ENCODE results near the gene OOSP1. TPM values are rescaled to one million over a fixed set of nuclear protein-coding genes. Genes with fewer than 3 reads are reported as not detected.
A peak's percentile ranks its signal among the peaks of the same experiment; 100 is the strongest.

Gene OOSP1
- total RNA-seq, 4 donors from 2014 or later, result not detected

GRCh38 chr11:59918987-59919589, 19.1 kb upstream of the OOSP1 start:
- no peak for ATAC-seq
- no peaks in the 10 kb centered on the region for H3K36me3 ChIP-seq
- TF ChIP-seq EP300 (IDR thresholded peaks at IDR 0.05) (no peak), CTCF (IDR thresholded peaks at IDR 0.05) (peak in 2 of 4 experiments; percentile 21 to 22)
- no peaks in the 10 kb centered on the region for H3K4me1 ChIP-seq
- WGBS, 2 donors (ENCODE audit: low coverage in 1 of 2), result 24 to 61% methylated on average over 3 of the region's 3 CpGs
- no peak overlapping the region for H3K27ac ChIP-seq
- no peak overlapping the region for H3K4me3 ChIP-seq
- no peaks in the 10 kb centered on the region for H3K27me3 ChIP-seq
- peaks cover 0 to 31% (median 0%) of the 10 kb centered on the region in 3 donors for H3K9me3 ChIP-seq

- no peak for TF ChIP-seq POLR2AphosphoS5 (IDR thresholded peaks at IDR 0.05)
- TF ChIP-seq EP300 (IDR thresholded peaks at IDR 0.05), result no peak
- no peak for TF ChIP-seq POLR2A (IDR thresholded peaks at IDR 0.05)
- TF ChIP-seq CTCF (IDR thresholded peaks at IDR 0.05), result no peak
- no peaks in the 10 kb centered on the region for H3K4me1 ChIP-seq
- no peaks in the 10 kb centered on the region for H3K36me3 ChIP-seq
- H3K27me3 ChIP-seq, result no peaks in the 10 kb centered on the region
- ATAC-seq, result no peak
- no peak overlapping the region for H3K27ac ChIP-seq
- peaks cover 0 to 69% (median 0%) of the 10 kb centered on the region in 3 donors for H3K9me3 ChIP-seq
- 94 to 100% methylated on average over 6 of the region's 6 CpGs for WGBS, 2 donors (ENCODE audit: low coverage in 1 of 2)
- H3K4me3 ChIP-seq, result no peak overlapping the region
Observed at GRCh38 chr11:59923813-59924212, 14.4 kb upstream of the OOSP1 start.

- H3K4me3 ChIP-seq, result no peak overlapping the region
- H3K4me1 ChIP-seq, result no peaks in the 10 kb centered on the region
- no peak for TF ChIP-seq POLR2AphosphoS5 (IDR thresholded peaks at IDR 0.05)
- TF ChIP-seq EP300 (IDR thresholded peaks at IDR 0.05), result no peak
- no peak for TF ChIP-seq POLR2A (IDR thresholded peaks at IDR 0.05)
- no peak for TF ChIP-seq CTCF (IDR thresholded peaks at IDR 0.05)
- H3K27me3 ChIP-seq, result no peaks in the 10 kb centered on the region
- H3K36me3 ChIP-seq, result no peaks in the 10 kb centered on the region
- no peak overlapping the region for H3K27ac ChIP-seq
- ATAC-seq, result no peak
- no CpG with 5 or more reads among the region's 1 CpG for WGBS, 2 donors (ENCODE audit: low coverage in 1 of 2)
- peaks cover 0 to 12% (median 0%) of the 10 kb centered on the region in 3 donors for H3K9me3 ChIP-seq
Observed at GRCh38 chr11:59931688-59932087, 6.5 kb upstream of the OOSP1 start.

- Histone ChIP-seq H3K9me3 (no peaks in the 10 kb centered on the region), H3K27me3 (no peaks in the 10 kb centered on the region), H3K4me1 (no peaks in the 10 kb centered on the region), H3K36me3 (no peaks in the 10 kb centered on the region), H3K27ac (no peak overlapping the region), H3K4me3 (no peak overlapping the region)
- WGBS, 2 donors (ENCODE audit: low coverage in 1 of 2), result 88 to 100% methylated on average over 1 to 3 of the region's 3 CpGs
- no peak for TF ChIP-seq POLR2A (IDR thresholded peaks at IDR 0.05)
- TF ChIP-seq CTCF (IDR thresholded peaks at IDR 0.05), result no peak
- TF ChIP-seq EP300 (IDR thresholded peaks at IDR 0.05), result no peak
- TF ChIP-seq POLR2AphosphoS5 (IDR thresholded peaks at IDR 0.05), result no peak
- ATAC-seq, result no peak
Observed at GRCh38 chr11:59938718-59939117, 486 bp downstream of the OOSP1 start.

- WGBS, 2 donors (ENCODE audit: low coverage in 1 of 2), result 77% methylated on average over 2 of the region's 2 CpGs; no CpG with 5 or more reads in 1 of the 2 donors
Observed at GRCh38 chr11:59939482-59939881, 1.2 kb downstream of the OOSP1 start.

More at GRCh38 chr11:59939482-59939881, 1.2 kb downstream of the OOSP1 start:
- no peak overlapping the region for H3K27ac ChIP-seq
- no peak for ATAC-seq
- H3K9me3 ChIP-seq, result no peaks in the 10 kb centered on the region
- H3K27me3 ChIP-seq, result no peaks in the 10 kb centered on the region
- no peaks in the 10 kb centered on the region for H3K4me1 ChIP-seq
- no peak for TF ChIP-seq EP300 (IDR thresholded peaks at IDR 0.05)
- no peak for TF ChIP-seq POLR2AphosphoS5 (IDR thresholded peaks at IDR 0.05)
- TF ChIP-seq CTCF (IDR thresholded peaks at IDR 0.05), result no peak
- TF ChIP-seq POLR2A (IDR thresholded peaks at IDR 0.05), result no peak
- no peak overlapping the region for H3K4me3 ChIP-seq
- no peaks in the 10 kb centered on the region for H3K36me3 ChIP-seq
